T-helper 22 cell (primary cell): ENCODE results near the gene RSPO3.

Experiments used
- DNase-seq: peaks from one replicate; pipeline ENCODE4 v3.0.0-alpha.2; 2020; ENCODE audit warnings: low read depth

The RSPO3 gene

GRCh38 chr6:127114214-127114760 is 4.2 kb upstream of the RSPO3 start:
- DNase-seq = no peak

- DNase-seq = no peak
These were observed 3.3 kb upstream of the RSPO3 start for GRCh38 chr6:127115084-127115655.

GRCh38 chr6:127115746-127116145 is 2.7 kb upstream of the RSPO3 start:
- DNase-seq = no peak

GRCh38 chr6:127117979-127118297 is 533 bp upstream of the RSPO3 start:
- no peak for DNase-seq

GRCh38 chr6:127119102-127120022 is 891 bp downstream of the RSPO3 start:
- no peak for DNase-seq

GRCh38 chr6:127120023-127120786 is 1.7 kb downstream of the RSPO3 start:
- no peak for DNase-seq

- no peak for DNase-seq
These were observed 2.5 kb downstream of the RSPO3 start for GRCh38 chr6:127120787-127121636.

- no peak for DNase-seq
These were observed 3.1 kb downstream of the RSPO3 start for GRCh38 chr6:127121637-127121960.

GRCh38 chr6:127124172-127124571 is 5.7 kb downstream of the RSPO3 start:
- DNase-seq = no peak

GRCh38 chr6:127124680-127125079 is 6.2 kb downstream of the RSPO3 start:
- no peak for DNase-seq

- DNase-seq = no peak
These were observed 9.6 kb downstream of the RSPO3 start for GRCh38 chr6:127128066-127128465.

GRCh38 chr6:127129251-127129650 is 10.8 kb downstream of the RSPO3 start:
- no peak for DNase-seq

GRCh38 chr6:127131275-127131674 is 12.8 kb downstream of the RSPO3 start:
- no peak for DNase-seq

GRCh38 chr6:127131772-127132376 is 13.4 kb downstream of the RSPO3 start:
- DNase-seq = no peak

GRCh38 chr6:127134136-127134535 is 15.7 kb downstream of the RSPO3 start:
- DNase-seq = no peak

GRCh38 chr6:127136786-127137185 is 18.3 kb downstream of the RSPO3 start:
- no peak for DNase-seq

- no peak for DNase-seq
These were observed 28.5 kb downstream of the RSPO3 start for GRCh38 chr6:127146932-127147331.

- no peak for DNase-seq
These were observed 29.1 kb downstream of the RSPO3 start for GRCh38 chr6:127147534-127147933.

GRCh38 chr6:127148511-127148910 is 30.0 kb downstream of the RSPO3 start:
- no peak for DNase-seq

GRCh38 chr6:127154509-127154908 is 36.0 kb downstream of the RSPO3 start:
- no peak for DNase-seq

GRCh38 chr6:127160484-127160883 is 42.0 kb downstream of the RSPO3 start:
- DNase-seq = no peak
